A549 treated with CpdA at 1 μM for 4 hours (cell line): ENCODE measurements around the gene SMYD1. TPM values are rescaled to one million over a fixed set of nuclear protein-coding genes. Genes with fewer than 3 reads are reported as not detected.

ENCODE experiments used
- total RNA-seq: library from RNA; stranded (reverse); fragments of 200-300 nt; extraction: Qiagen RNA extraction; gene quantifications from 5 replicates; pipeline ENCODE4 v1.2.3, GENCODE V29; 2022; ENCODE audit warnings: low read depth

Gene SMYD1
- not detected in 5 replicates for total RNA-seq

GRCh38 chr2:88067598-88067997, at the start of gene SMYD1:
Gene SMYD1 (plus strand): TSS chr2:88067825. CDS start chr2:88067865, 40 bp downstream.

GRCh38 chr2:88055371-88056128, 12.1 kb upstream of the SMYD1 start, which contains the start of gene KRCC1:
Gene KRCC1 (minus strand): TSS chr2:88055783. CDS start chr2:88028563, 27,220 bp downstream.

GRCh38 chr2:88127888-88128653, 60.4 kb downstream of the SMYD1 start, which contains the start of gene FABP1:
Gene FABP1 (minus strand): TSS chr2:88128062. CDS start chr2:88128017, 45 bp downstream.

Other genes starting within 250 kb of the SMYD1 start
- 0.21 to 0.70 TPM (median 0.59 TPM) in 4 of 5 replicates, not detected in the other for gene RGPD2, start 242.0 kb upstream of the SMYD1 start, total RNA-seq
- not detected in 5 replicates for gene RNU2-63P, start 51.3 kb upstream of the SMYD1 start, total RNA-seq
- gene KRCC1, start 12.0 kb upstream of the SMYD1 start, total RNA-seq, result 12.4 to 15.3 TPM (median 13.0 TPM) in 5 replicates
- 0.51 TPM in 1 of 5 replicates, not detected in the others for gene FABP1, start 60.2 kb downstream of the SMYD1 start, total RNA-seq
- not detected in 5 replicates for gene THNSL2, start 102.5 kb downstream of the SMYD1 start, total RNA-seq